GM18505 (cell line): ENCODE results near the gene IYD.

Experiments used
- ATAC-seq: cut with Tn5 transposase; IDR thresholded peaks from one replicate; pipeline ENCODE4 v1.9.1; 2021; ENCODE audit not compliant: unreplicated experiment
- POLR2A ChIP-seq: IDR thresholded peaks from 4 replicates; pipeline ENCODE4 v1.6.1; 2011; ENCODE audit warnings: borderline replicate concordance; ENCODE audit not compliant: insufficient read depth, insufficient read length; ENCODE audit errors: extremely low read depth

Gene IYD

GRCh38 chr6:150334790-150335783 is 33.7 kb upstream of the IYD start:
- no peak for TF ChIP-seq POLR2A
- ATAC-seq, result no peak

- no peak for ATAC-seq
- no peak for TF ChIP-seq POLR2A
Observed at GRCh38 chr6:150336299-150336698, 32.5 kb upstream of the IYD start.

DNA sequence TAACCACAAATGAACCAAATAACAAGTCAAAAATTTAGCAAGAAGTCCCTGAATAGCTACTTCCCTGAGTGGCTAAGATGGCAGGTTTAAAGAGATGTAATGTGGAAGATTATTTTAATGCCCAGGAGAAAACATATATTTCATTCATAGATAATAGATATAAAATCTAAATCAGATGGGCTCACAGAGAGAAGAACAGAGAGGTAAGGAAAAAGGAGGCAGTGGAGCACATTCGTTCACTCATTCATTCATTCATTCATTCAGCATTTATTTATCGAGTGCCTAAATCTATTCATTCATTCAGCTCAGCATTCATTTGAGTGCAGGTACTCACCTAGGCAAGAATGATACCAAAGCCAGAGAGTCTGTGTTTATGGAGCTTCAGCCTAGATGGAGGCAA is 32.1 kb upstream of the IYD start:
- TF ChIP-seq POLR2A, result no peak
- no peak for ATAC-seq

DNA sequence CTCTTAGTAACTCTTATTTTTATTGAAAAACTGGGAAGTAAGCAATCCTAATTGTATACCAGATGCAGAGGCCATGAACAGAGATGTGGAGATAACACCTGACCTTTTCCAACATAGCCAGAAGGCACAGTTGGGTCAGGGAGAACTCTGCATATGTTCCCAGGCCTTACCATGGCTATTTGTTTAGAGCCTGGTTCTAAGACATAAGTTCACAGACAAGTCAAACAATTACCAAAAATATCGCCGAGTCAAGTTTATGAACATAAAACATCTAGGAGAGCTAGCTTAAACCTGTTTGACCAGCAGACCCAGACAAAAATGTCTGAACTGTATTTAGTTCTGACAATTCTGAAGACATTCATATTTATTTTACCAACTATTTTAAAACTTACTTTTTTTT is 26.7 kb upstream of the IYD start:
- no peak for ATAC-seq
- TF ChIP-seq POLR2A, result no peak

GRCh38 chr6:150343434-150343833 is 25.4 kb upstream of the IYD start:
- no peak for ATAC-seq
- TF ChIP-seq POLR2A, result no peak

DNA sequence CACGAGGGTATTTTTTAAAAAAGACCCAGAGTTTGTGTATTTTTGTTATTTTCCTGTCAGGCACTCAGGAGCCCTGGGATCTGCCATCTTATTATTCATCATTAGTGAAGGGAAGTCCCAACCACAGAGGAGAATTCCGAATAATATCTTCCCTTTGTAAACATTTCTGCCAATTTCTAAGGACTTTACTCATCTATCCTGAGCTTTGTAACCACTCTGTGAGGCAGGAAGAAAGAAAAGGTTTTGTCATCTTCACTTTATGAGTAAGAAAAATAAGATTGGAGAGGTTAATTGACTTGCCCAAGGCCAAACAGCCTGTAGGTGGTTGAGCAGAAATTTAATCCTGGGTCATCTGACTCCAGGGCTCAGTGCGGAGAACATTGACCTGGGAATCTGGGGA is 23.0 kb upstream of the IYD start:
- TF ChIP-seq POLR2A, result no peak
- ATAC-seq, result no peak

DNA sequence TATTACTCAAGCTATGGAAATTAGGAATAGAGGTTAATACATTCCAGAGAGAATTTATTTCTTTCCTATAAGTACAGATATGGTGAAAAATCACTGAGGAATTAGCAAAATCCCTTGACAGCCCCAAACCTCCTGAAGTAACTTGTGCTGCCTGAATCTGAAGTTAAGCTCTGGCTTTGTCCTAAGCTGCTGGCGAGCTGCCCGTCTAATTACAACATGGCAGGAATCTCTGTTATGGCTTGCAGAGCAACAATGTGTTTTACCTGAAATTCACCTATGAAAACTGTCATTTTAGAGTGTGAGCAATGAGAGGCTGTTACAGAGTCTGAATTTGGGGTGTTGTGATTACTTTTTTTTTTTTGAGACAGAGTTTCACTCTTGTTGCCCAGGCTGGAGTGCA is 22.5 kb upstream of the IYD start:
- TF ChIP-seq POLR2A, result no peak
- ATAC-seq, result no peak

DNA sequence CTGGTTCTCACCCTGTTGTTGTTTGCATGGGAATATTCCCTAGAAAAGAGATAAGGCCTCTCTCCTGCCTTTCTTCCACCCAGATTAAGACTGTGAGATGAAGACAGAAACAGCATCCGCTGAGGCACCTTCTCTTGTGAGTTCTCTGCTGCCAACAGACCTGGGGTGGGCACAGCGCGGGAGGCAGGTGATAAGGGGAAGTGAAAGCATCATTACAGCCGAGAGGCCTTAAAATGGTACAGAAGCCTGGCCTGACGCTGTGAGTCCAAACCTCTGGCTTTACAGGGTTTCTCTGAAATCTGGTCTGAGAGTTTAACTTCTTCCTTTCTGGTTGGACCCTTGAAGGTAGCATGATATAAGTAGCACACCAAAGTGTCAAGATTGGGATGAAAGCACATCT is 21.0 kb upstream of the IYD start:
- no peak for ATAC-seq
- no peak for TF ChIP-seq POLR2A

DNA sequence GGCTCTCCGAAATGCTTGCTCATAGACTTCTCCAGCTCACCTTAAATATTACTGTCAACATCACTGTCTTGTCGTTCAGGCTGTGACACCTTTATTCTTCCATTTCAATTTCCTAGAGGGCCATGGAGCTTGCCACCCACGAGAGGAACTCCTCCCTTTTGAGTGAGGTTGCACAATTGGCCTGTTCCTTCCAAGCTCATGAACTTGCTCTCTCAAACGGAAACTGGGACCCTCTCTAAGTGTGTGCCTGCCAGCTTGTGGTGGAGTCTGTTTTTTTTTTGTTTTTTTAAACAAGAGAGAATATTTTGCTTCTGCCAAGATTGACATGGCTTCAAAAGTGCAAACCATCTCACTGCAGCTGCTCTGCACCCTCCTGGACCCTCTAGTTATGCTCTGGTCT is 19.3 kb upstream of the IYD start:
- TF ChIP-seq POLR2A, result no peak
- ATAC-seq, result no peak

DNA sequence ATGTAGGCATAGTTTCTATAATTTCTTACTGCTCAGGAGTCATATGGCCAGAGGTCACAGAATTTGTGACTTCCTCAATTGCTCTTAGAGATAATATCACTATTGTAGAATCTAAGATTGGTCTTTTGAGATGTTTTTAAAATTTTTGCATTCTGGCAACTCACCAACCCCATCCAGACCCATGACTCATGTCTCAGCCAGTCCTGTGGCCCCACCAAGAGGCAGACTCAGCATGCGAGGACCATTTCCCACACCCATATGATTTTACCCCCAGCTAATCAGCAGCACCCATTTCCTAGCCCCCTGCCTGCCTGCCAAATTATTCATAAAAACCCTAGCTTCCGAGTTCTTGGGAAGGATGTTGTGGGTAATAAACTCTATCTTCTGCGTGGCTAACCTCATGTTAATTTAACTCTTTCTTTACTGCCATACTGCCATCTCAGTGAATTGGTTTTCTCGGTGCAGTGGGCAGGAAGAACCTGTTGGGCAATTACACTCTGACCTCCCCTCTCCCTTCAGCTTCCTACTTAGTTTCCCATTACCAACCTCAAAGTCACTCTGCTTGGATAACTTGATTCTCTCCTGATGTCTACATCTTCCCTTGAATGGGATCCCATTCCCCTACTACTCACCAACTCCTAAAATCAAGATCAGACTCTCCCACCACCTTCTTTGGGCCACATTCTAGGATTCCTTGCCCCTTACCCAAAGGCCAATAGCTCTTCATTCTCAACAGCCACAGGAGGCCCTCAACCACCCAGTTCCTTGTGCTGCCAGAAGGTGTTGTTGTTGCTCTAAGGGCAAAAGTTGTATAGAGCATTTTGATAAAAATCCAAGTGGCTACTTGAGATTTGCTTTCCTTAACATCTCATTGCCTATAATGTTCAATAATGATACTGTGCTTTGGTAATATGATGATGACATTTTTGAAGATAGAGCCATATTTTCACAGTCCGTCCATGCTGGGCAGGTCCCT is 16.2 kb upstream of the IYD start:
- no peak for TF ChIP-seq POLR2A
- ATAC-seq, result no peak

DNA sequence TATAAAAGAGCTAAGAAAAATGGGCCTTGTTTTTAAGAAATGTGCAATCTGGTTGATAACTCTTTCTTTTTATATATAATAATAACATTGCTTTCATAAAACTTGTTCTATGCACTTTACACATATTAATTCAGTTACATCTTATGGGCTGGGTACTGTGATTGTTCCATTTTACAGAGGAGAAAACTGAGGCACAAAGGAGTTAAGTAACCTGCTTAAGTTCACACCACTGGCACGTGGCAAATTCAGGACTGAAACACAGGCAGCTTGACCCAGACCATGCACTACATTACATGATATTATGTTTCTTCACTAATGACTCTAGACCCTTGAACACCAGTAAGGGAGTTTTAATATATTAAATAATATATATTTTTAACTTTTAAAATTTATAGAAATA is 15.4 kb upstream of the IYD start:
- no peak for ATAC-seq
- TF ChIP-seq POLR2A, result no peak

GRCh38 chr6:150354754-150355571 is 13.8 kb upstream of the IYD start:
- no peak for ATAC-seq
- no peak for TF ChIP-seq POLR2A

DNA sequence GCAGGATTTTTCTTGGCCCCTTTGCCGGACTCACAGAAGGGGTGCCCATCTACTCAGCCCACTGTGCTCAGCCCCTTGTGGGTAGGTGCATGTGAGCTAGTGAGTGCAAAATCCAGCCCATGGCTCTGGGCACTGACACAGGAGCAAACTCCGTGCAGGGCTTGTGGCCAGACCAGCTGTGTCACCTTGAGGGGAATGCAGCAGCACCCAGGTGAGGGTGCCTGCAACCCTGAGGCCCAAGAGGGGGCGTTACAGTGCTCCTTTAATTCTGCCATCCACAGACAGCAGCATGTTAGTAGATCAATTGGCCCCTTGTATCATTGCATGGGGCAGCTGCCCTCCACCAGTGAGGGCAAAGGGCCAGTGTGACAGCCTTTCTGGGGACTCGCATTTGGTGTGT is 12.9 kb upstream of the IYD start:
- no peak for TF ChIP-seq POLR2A
- ATAC-seq, result no peak
